SHP77 (cell line): ENCODE results near the gene PLD4.

ENCODE experiments used
- DNase-seq, 2 experiments: peaks; one replicate each; lab custom pipeline; 2025; lab: John Stamatoyannopoulos, UW

PLD4 gene

GRCh38 chr14:104956290-104956890, 31.7 kb downstream of the PLD4 start:
- DNase-seq, result no peak

- DNase-seq, result no peak
Observed at GRCh38 chr14:104957146-104958113, 32.8 kb downstream of the PLD4 start.

- DNase-seq, result no peak
Observed at GRCh38 chr14:104964546-104964945, 39.9 kb downstream of the PLD4 start.

GRCh38 chr14:104965561-104966231, 41.0 kb downstream of the PLD4 start:
- no peak for DNase-seq

GRCh38 chr14:104966261-104966865, 41.7 kb downstream of the PLD4 start:
- no peak for DNase-seq

GRCh38 chr14:104966981-104967385, 42.3 kb downstream of the PLD4 start:
- DNase-seq, result no peak

- no peak for DNase-seq
Observed at GRCh38 chr14:104967386-104968152, 42.9 kb downstream of the PLD4 start.

GRCh38 chr14:104968153-104968527, 43.5 kb downstream of the PLD4 start:
- no peak for DNase-seq

GRCh38 chr14:104968541-104969401, 44.1 kb downstream of the PLD4 start:
- no peak for DNase-seq

- no peak for DNase-seq
Observed at GRCh38 chr14:104969741-104970230, 45.1 kb downstream of the PLD4 start.

GRCh38 chr14:104970231-104971068, 45.8 kb downstream of the PLD4 start:
- DNase-seq, result no peak

GRCh38 chr14:104971447-104972240, 47.0 kb downstream of the PLD4 start:
- no peak for DNase-seq

- DNase-seq, result no peak
Observed at GRCh38 chr14:104972301-104973134, 47.8 kb downstream of the PLD4 start.

GRCh38 chr14:104973135-104973384, 48.4 kb downstream of the PLD4 start:
- no peak for DNase-seq

GRCh38 chr14:104973385-104974145, 48.9 kb downstream of the PLD4 start:
- DNase-seq, result no peak

GRCh38 chr14:104974146-104974541, 49.5 kb downstream of the PLD4 start:
- DNase-seq, result no peak

- DNase-seq, result no peak
Observed at GRCh38 chr14:104974665-104975390, 50.1 kb downstream of the PLD4 start.
